CD1c-positive myeloid dendritic cell (primary cell): ENCODE results near the gene CAST.
"Not testable (repeated sequence)": the region's sequence is repeated elsewhere in the genome, so short reads cannot be mapped to it uniquely, and the experiment has no call there.

Source experiments
- DNase-seq: peaks from one replicate; pipeline ENCODE4 v3.0.0-alpha.2; 2016; ENCODE audit errors: extremely low spot score

Gene CAST, protein sequence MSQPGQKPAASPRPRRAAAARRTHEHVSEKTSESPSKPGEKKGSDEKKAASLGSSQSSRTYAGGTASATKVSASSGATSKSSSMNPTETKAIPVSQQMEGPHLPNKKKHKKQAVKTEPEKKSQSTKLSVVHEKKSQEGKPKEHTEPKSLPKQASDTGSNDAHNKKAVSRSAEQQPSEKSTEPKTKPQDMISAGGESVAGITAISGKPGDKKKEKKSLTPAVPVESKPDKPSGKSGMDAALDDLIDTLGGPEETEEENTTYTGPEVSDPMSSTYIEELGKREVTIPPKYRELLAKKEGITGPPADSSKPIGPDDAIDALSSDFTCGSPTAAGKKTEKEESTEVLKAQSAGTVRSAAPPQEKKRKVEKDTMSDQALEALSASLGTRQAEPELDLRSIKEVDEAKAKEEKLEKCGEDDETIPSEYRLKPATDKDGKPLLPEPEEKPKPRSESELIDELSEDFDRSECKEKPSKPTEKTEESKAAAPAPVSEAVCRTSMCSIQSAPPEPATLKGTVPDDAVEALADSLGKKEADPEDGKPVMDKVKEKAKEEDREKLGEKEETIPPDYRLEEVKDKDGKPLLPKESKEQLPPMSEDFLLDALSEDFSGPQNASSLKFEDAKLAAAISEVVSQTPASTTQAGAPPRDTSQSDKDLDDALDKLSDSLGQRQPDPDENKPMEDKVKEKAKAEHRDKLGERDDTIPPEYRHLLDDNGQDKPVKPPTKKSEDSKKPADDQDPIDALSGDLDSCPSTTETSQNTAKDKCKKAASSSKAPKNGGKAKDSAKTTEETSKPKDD

DNA sequence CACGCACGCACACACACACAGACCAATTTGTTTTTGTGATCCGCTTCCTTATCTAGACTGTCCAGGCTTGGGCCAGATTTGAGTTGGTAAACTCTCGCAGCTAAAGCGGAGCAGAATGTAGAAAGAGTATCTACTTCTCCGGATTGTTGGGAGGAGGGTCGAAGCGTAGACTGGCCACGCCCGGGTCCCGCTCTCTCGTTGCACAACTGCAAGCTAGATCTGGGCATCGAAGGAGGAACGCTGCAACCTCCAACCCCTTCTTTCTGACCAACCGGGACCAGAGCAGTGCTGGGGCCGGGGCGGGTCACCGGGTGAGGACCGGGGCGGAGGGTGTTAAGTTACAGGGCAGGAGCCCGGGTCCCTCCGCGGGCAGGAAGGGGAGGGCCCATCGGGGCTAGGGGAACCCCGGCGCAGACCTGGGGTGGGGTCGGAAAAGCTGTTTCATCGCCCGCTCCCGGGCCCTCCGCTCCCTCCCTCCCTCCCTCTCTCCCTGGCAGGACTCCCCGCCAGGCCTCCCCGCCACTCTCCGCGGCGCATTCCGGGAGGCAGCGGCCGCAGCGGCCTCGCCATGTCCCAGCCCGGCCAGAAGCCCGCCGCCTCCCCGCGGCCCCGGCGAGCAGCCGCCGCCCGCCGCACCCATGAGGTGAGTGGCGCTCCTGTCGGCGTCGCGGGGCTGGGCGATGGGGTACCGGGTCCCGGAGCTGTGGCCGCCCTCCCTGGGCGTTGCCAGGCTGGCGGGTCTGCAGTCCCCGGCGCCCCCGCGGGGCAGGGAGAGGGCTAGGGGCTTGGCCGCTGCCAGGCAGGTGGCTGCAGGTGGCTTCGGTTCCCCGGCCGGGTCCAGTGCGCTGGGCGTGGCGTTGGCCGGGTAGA is at the start of gene CAST:
TSS of gene CAST (plus strand) at position 522 of the 870 bp plus-strand sequence. CDS start at position 569, 47 bp downstream.
- peak; percentile 95 for DNase-seq

DNA sequence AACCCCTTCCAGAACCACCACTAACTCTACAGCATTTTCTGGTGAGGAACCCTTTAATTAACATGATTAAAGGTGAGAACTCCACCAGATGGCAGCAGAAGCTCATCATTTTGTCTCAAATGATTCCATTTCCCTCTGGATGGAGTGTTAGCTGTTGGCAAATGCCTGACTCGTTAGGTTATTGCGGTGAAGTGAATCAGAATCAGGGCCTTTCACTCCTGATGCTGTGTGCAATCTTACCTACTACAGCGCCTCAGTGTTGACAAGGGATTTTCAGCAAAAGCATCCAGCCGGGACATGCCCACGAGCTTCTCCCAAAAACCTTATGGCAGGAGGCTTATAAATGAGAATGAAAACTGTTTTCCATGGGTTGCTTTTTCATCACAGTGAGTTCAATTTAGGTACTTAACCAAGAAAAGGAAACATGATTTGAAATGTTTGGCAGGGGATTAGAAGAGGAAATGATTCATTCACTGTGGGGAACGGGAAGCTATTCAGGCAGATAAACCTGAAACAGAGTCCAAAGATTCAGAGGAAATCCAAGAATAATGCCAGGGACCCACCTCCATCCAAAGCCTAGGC is 48.0 kb upstream of the CAST start:
- DNase-seq: peak; percentile 74

DNA sequence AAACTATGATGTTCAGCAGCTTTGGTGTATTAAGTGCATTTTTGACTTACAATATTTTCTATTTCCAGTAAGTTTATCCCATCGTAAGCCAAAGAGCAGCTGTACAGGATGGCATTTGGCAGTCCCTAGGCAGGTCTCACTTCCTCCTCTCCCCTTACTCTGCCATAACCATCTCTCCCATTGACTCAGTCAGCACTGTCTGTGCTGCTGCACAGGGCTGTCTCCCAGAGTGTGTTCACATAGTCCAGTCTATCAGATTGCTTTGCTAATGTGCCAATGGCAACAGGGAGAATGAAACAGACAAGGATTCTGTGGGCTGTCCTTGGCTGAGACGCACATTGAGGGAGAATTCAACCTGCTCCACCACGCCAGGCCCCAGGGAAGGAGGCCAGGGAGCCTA is 47.0 kb upstream of the CAST start:
- DNase-seq: no peak

DNA sequence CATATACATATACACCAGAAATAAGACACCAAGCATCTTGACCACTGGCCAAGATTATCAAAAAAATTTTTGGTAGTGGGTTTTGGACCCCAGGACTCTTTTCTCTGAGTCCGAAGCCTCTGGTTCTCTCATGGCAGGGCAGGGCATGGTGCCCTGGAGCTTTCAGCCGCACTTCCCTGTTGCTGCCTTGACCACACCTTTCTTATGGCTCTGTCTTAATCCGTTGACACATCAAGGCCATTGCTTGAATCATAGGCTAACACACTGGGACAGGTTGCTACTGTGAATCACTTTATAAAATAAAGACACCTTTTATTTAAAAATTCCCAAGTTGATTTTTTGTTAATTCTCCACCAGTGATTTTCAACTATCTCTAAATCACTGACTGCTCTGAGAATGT is 45.4 kb upstream of the CAST start:
- no peak for DNase-seq

DNA sequence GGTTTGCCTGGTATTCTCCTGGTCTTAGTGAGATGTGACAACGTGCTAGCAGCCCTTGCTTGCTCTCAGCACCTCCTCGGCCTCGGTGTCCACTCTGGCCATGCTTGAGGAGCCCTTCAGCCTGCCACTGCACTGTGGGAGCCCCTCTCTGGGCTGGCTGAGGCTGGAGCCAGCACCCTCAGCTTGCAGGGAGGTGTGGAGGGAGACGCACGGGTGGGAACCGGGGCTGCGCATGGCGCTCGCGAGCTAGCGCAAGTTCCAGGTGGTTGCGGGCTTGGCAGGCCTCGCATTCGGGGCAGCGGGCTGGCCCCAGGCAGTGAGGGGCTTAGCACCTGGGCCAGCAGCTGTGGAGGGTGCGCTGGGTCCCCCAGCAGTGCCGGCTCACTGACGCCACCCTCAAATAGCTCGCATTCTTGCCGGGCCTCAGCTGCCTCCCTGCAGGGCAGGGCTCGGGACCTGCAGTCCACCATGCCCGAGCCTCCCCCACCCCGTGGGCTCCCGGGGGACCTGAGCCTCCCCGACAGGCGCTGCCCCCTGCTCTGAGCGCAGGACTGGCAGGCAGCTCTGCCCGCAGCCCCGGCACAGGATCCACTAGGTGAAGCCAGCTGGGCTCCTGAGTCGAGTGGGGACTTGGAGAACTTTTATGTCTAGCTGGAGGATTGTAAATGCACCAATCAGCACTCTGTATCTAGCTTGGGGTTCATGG is 43.7 kb upstream of the CAST start:
- DNase-seq: not testable (repeated sequence)

DNA sequence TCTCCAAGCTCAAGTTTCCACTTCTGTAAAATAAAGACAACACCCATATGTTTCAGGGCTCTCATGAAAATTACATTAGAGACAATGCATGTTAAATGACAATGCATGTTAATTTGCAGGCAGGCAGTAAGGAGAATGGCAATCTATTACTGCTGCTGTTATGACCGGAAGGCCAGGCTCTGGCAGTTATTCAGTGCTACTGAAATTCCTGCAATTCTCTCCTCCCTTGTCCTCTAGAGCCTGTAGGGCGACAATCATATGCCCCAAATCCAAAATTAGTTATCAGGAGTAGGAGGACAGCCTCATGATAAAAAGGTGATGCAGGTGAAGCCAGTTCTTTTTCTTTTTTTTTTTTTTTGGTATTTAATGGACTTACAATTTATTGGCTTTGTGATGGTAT is 42.2 kb upstream of the CAST start:
- no peak for DNase-seq

DNA sequence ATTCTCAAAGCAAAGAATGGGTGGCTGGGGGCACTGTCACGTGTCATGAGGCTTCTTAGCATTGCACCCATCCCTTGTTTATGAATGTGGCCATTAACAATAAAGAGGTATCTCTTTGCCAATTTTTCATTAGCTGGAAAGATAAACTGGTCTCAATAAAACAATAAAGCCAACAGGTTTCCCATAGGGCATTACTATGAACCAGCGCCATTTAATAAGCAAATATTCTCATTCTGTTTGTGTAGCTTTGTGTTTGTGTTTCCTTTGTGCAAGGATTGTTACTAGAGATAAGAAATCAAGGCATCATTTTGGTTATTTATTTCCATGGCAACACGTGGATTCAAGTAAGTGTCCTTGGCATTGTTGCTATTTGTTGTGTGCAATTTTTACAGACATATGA is 37.6 kb upstream of the CAST start:
- no peak for DNase-seq

DNA sequence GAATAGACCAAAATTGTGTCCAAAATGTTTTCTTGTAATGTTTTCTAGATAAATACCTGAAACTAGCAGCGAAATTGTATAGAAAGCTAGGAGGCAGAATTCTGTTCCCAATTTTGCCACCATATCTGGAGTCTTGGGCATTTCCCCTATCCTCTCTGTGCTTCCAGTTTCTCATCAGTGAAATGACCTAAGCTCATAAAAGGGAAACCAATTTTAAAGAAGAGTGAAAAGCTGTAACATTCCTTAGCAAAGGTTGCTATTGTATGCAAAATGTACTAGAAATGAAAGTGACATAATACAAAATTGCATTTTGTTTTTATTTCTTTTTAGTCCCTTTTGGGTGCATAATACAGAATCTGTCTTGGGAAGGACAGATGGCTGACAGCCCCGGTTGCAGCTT is 36.8 kb upstream of the CAST start:
- DNase-seq: no peak

DNA sequence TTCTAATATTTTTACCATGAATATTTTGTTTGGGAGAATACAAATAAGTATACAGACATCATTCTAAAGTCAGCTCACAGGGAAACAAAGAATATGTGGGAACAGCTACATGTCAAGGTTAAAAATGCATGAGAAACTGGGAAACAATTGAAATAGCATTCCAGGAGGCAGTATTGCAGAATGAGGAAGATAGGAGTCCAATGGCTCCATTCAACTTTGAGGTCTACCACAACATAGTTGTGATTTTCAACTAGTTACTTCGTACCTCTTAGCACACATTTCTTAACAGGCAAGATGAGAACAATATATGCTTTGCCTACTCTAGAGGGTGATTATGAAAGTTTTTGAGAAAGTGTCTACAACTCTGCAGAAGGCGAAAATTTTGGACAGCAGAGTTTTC is 35.2 kb upstream of the CAST start:
- DNase-seq: no peak

DNA sequence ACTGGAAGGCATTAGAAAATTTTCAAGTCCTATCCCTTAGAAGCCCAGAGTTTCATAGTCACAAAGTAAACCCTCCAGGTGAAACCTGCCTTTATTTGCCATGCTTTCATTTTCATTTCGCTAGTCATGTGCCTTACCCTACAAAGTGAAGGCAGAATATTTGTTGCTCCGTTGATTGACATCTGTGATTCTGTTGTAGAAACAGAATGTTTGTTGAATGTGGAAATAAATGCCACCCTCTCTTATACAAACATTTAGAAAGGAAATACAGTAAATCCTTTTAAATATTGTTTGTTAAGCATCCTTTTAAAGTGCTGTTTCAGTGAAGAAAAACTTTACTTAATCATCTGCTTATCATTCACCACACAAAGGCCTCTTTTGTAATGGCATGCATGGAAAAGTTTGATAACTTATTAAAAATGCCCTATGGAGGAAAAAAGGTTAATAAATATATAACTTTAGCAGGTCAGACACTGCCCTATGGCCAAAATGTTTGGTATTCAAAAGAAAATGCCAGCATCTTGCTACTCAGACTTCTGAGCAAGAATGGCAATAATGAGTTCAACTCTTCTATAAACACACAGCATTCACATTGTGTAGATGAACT is 34.3 kb upstream of the CAST start:
- DNase-seq: no peak

DNA sequence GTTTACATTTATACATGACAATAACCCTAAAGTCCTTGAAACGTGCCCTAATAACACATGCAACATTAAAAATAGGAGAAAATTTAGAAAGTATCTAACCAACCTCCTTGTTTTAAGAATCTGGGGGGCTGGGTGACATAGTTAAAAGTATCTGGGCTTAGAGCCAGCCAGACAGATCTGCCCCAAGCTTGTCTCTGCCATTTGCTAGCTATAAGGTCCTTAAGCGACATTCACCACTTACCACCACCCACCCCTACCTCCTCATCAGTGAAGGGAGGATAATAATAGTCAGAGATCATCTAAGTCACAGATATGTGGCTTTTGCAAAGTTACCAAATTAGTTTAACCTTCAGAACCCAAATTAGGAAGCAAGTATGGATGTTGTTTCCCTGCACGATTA is 33.8 kb upstream of the CAST start:
- DNase-seq: no peak

DNA sequence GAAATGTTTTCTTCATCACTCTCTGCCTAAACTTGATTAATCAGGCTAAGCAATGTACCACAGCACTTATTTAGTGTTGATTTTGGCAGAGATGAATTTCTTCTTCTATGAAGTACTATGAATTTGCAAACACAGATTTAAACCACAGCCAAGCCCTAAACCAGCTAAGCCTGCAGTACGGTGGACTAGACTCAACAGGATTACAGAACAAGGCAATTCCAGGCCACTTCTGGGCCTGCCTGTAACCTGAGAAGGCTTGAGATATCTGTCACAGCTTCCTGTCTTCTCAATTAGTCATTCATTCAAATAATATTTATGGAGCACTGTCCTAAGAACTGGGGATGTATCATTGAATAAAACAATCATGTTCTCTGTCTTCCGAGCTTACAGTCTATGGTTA is 32.4 kb upstream of the CAST start:
- no peak for DNase-seq

DNA sequence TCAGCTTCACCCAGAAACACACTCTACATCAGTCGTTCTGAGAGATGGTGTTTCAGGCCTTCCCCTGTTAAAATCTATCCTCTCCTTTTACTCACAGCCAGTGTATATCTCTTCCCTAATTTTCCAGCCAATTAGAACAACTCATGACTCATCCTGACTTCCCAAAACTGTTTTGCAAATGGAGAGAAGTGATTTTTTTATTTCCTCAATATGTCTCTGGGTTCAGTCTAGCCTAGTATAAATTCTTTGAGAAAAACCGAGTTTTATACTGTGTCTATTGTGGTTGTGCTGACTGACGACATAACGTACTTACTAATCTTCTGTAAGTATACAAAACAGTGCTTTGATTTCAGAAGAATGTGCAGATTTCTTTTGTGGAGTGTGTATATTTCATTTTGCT is 28.4 kb upstream of the CAST start:
- peak; percentile 71 for DNase-seq

DNA sequence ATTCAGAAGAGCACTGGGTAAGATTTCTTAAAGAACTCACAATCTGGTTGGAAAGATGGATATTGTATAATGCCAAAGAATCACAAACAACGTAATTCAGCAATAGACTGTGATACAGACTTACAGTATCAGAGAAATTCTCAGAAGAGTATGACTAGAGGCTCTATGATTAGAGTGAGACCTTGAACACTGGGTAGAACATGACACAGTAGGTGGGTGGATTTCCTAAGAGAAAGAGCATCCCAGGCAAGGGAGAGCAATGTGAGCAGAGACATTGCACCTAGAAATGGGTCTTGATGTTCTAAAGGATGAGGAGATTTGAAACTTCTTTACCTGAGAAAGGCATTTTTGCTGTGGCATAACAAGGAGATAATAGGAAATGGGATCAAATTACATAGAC is 27.3 kb upstream of the CAST start:
- DNase-seq: no peak

DNA sequence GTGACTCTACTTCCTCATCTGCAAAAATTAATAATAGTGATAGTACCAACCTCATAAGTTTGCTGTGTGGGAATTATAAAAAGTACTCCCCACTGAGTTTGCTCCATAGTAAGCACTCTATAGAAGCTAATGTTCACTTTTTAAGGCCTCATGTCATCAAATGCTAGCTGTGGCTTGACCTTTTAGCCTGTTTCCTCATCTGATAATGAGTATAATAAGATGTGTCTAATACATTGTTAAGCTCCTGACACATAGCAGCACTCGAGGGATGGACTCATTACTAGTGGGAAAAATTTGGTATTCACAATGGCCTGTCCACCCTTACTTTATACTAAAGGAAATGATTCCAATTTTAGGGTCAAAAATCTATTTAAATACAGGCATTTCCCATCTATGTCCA is 26.1 kb upstream of the CAST start:
- no peak for DNase-seq

DNA sequence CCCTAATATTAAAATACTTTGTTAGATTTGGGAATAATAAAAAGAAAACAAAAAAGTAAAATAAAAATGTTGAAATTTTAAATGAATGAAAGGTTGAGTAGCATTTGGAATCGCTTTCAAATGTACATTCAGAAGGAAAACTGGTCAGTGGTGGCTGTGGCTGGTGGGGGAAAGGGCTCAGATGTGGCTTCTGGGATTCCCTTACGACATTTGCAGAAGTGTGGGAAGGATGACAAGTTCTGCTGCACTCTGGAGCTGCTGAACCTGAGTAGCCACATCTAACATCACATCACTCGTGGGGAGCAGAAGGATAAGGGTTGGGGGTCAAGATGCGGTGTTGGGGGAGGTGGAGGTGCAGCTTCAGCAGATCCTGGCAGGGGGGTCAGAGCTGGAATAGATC is 25.6 kb upstream of the CAST start:
- peak; percentile 38 for DNase-seq

DNA sequence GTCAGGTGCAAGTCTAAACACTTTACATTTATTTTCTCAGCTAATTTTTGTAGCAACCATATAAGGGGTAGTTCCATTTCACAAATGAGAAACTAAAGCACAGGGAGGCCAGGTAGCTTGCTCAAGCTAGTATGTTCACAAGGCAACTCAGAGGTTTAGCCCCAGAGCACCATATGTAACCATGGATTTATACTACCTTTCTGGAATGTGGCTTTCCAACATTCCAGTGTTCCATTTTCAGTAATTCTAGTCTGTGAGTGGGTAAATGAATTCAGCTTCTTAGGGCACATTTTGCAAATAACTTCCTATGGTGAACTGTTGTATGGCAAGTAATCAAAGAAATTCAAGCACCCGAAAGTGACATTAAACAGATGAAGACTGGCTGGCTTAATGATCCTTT is 25.0 kb upstream of the CAST start:
- DNase-seq: no peak

DNA sequence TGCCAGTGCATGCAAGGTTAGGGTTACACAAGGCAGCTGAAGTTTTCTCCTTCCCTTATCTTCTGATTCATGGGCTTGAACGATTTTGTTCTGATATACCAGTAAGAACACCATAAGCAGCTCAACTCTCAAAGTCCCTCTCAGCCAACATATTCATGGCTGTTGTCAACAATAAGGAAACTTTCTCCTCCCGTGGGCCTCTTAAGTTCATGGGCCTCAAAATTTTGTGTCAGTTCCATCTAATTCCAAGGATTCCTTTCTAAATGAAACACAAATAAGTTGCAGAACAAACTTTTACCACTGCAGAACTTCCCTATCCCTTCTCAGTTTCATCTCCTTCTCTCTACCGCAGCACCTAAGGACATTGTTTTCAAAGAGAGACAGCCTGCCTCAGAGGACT is 23.6 kb upstream of the CAST start:
- no peak for DNase-seq

DNA sequence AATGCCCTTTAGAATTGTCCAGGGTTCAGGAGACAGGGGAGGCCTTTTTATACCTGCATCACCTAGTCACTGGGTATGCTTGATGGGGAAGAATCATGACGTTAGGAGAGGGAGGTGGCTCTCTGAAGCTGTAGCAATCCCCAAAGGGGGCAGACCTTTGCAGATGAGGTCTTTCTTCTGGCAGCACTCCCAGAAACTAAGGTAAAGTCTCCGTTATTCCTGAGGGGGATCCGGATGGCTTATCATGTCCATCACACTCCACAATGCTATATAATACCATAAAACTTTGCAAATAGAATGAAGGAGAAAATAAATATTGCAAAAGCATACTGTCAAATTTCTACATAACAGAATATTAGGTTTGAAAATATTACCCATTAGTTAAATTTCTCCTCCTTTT is 21.5 kb upstream of the CAST start:
- no peak for DNase-seq

DNA sequence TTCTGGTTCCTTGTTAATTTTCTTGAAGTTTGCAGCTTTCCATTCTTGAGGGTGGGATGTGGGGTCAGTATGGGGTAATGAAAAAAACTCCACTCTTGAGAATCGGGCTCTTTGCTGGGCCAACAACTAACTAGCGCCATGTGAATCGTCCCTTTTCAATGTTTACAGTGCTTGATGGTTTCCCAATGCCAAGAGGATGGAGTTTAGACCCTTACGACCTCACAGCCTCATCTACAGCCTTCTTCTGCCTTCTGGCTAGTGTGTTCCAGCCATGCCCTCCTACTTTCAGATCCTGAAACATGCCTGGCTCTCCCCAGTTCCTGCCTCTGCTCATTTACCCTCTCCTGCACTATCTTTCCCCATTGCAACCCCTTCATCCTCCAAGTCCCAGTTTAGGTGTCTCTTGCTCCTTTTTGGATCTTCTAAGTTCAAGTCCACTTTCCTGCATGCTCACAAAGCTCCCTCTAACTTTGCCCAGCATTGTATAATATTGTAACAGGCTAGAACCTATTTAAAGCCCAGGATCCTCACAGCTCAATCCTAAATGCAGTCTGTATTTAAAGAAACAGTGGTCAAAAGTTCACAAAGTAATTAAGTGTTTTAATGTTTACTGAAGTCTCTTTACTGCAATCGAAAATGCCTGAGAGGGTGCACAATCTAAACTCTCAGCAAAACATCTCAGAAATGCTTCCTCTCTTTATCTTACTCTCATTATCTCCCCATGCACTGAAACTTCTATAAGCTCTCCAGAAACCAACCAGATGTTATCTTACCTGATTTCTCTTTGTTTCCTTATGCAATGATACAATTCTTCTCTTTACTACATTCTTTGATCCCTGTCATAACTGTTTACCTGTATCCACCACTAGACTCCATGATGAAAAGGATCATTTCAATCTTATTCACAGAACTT is 20.6 kb upstream of the CAST start:
- no peak for DNase-seq
